Prostate gland (tissue), 2 donors: ENCODE measurements around the gene BNC2. TPM values are rescaled to one million over a fixed set of nuclear protein-coding genes. Genes with fewer than 3 reads are reported as not detected.
"Not testable (repeated sequence)": the region's sequence is repeated elsewhere in the genome, so short reads cannot be mapped to it uniquely, and the experiment has no call there.

Experiments
- DNase-seq: peaks from one replicate; pipeline ENCODE4 v3.0.0-alpha.2; 2019; ENCODE audit warnings: low spot score
- H3K27ac ChIP-seq, 2 donors: fragments of 200-600 bp; sonication (generic); 2 replicates each; pipeline ENCODE4 v1.5.1; 2017 to 2019
- H3K27me3 ChIP-seq: fragments of 200-600 bp; sonication (generic); replicated peaks from 2 replicates; pipeline ENCODE4 v1.5.1; 2019; ENCODE audit not compliant: insufficient read depth
- H3K36me3 ChIP-seq, 2 donors: fragments of 200-600 bp; sonication (generic); 1 replicate in 1 of 2; 2 replicates in 1 of 2; pipeline versions ENCODE4 v1.5.1 to v1.8.1; 2017 to 2019
- H3K4me1 ChIP-seq: fragments of 200-600 bp; sonication (generic); replicated peaks from 2 replicates; pipeline ENCODE4 v1.5.1; 2019
- H3K4me3 ChIP-seq, 2 donors: fragments of 200-600 bp; sonication (generic); 2 replicates each; pipeline ENCODE4 v1.5.1; 2017 to 2019
- H3K9me3 ChIP-seq: fragments of 200-600 bp; sonication (generic); 2 replicates; pipeline ENCODE4 v1.5.1; 2017
- CTCF ChIP-seq, 4 experiments: fragments of 200-600 bp in 2 of 4; fragments of 450-650 bp in 2 of 4; sonication (generic) in 2 of 4; IDR thresholded peaks; 1 replicate in 3 of 4; 2 replicates in 1 of 4; pipeline ENCODE4 v1.5.1; 2016 to 2019; ENCODE audit warnings: antibody characterized with exemption in 4 of 4, mild to moderate bottlenecking in 2 of 4, moderate library complexity in 2 of 4
- POLR2A ChIP-seq: fragments of 450-650 bp; IDR thresholded peaks from one replicate; pipeline ENCODE4 v1.6.1; 2016; ENCODE audit warnings: antibody characterized with exemption, mild to moderate bottlenecking
- POLR2AphosphoS5 ChIP-seq: sonication (generic); formaldehyde crosslinking; IDR thresholded peaks from one replicate; pipeline ENCODE4 v1.6.1; 2017; ENCODE audit warnings: antibody characterized with exemption
- WGBS: methylation state at CpG from one replicate; pipeline ENCODE4 v1.1.5; 2018; 5-methylcytosine and 5-hydroxymethylcytosine counted together
- intact Hi-C: fragments of 100-400 bp; cut with DNase I; formaldehyde crosslinking; loops from one replicate; pipeline ENCODE4 v1.14.2; 2022
- total RNA-seq, 2 donors: library from RNA; depleted of rRNA; stranded (reverse); fragments of >200 nt; gene quantifications; one replicate each; pipeline ENCODE4 v1.1.0, GENCODE V29; 2016

BNC2 gene
- total RNA-seq, 2 donors from 2014 or later, result 4.9 to 37.2 TPM

GRCh38 chr9:16543225-16543624 is 327.2 kb downstream of the BNC2 start:
- DNase-seq, result no peak
- WGBS, result 90% methylated on average over 3 of the region's 3 CpGs
- TF ChIP-seq POLR2AphosphoS5 (no peak), POLR2A (no peak), CTCF (IDR thresholded peaks at IDR 0.05) (no peak)

GRCh38 chr9:16542290-16542689 is 328.2 kb downstream of the BNC2 start:
- Histone ChIP-seq H3K4me3 (no peak overlapping the region), H3K27me3 (no peaks in the 10 kb centered on the region), H3K4me1 (no peaks in the 10 kb centered on the region), H3K27ac (no peak overlapping the region), H3K36me3 (no peaks in the 10 kb centered on the region), H3K9me3 (no peaks in the 10 kb centered on the region)
- intact Hi-C loops, result no loop called here
- 60% methylated on average over 1 of the region's 1 CpG for WGBS
- no peak for TF ChIP-seq POLR2AphosphoS5
- TF ChIP-seq POLR2A, result no peak
- TF ChIP-seq CTCF (IDR thresholded peaks at IDR 0.05), result no peak
- no peak for DNase-seq

More at GRCh38 chr9:16543225-16543624, 327.2 kb downstream of the BNC2 start:
- no peak overlapping the region for H3K27ac ChIP-seq
- no peaks in the 10 kb centered on the region for H3K4me1 ChIP-seq
- intact Hi-C loops, result no loop called here
- H3K36me3 ChIP-seq, result no peaks in the 10 kb centered on the region
- H3K9me3 ChIP-seq, result no peaks in the 10 kb centered on the region
- H3K27me3 ChIP-seq, result no peaks in the 10 kb centered on the region
- H3K4me3 ChIP-seq, result no peak overlapping the region

- TF ChIP-seq POLR2AphosphoS5, result no peak
- TF ChIP-seq CTCF (IDR thresholded peaks at IDR 0.05), result no peak
- TF ChIP-seq POLR2A, result no peak
- no peaks in the 10 kb centered on the region for H3K4me1 ChIP-seq
- 89% methylated on average over 7 of the region's 7 CpGs for WGBS
- no peak overlapping the region for H3K27ac ChIP-seq
- intact Hi-C loops, result no loop called here
- DNase-seq, result no peak
- H3K4me3 ChIP-seq, result no peak overlapping the region
- no peaks in the 10 kb centered on the region for H3K9me3 ChIP-seq
- H3K36me3 ChIP-seq, result no peaks in the 10 kb centered on the region
- no peaks in the 10 kb centered on the region for H3K27me3 ChIP-seq
Observed at GRCh38 chr9:16540743-16541613, 329.5 kb downstream of the BNC2 start.

DNA sequence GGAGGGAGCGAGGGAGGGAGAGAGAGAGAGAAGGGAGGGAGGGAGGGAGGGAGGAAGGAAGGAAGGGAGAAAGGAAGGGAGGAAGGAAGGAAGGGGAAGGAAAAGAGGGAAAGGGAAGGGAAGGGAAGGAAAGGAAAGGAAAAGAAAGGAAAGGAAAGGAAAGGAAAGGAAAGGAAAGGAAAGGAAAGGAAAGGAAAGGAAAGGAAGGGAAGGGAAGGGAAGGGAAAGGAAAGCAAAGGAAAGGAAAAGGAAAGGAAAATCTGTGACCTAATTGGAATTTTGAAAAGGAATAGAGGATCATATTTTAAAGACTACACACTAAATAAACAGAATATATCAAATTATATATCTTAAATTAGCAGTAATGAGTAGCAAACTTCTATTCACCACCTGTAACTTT is 330.8 kb downstream of the BNC2 start:
- H3K36me3 ChIP-seq, H3K4me3 ChIP-seq, DNase-seq, intact Hi-C loops, H3K27ac ChIP-seq, H3K9me3 ChIP-seq, H3K27me3 ChIP-seq, H3K4me1 ChIP-seq: not testable (repeated sequence)
- 100% methylated on average over 1 of the region's 1 CpG for WGBS

DNA sequence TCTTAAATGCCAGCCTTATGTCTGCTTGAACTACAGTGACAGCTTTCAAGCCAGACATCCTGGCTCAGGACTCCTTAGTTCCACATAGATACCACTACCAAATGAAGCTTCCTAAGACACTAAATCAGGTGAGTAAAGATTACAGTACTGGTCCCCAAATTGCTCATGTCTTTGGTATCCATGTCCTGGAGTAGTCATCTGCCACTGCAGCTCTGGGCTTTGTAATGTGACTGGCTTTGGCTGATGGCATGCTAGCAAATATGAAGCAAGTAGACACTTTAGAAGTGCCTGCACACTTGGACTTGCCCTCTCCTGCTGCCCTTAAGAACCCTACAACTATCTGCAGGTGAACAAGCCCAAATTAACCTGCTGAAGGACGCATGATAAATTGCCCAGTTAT is 334.9 kb downstream of the BNC2 start:
- no peaks in the 10 kb centered on the region for H3K9me3 ChIP-seq
- TF ChIP-seq CTCF (IDR thresholded peaks at IDR 0.05) (no peak), POLR2A (no peak), POLR2AphosphoS5 (no peak)
- no peak overlapping the region for H3K27ac ChIP-seq
- H3K4me1 ChIP-seq, result no peaks in the 10 kb centered on the region
- intact Hi-C loops, result no loop called here
- no peak overlapping the region for H3K4me3 ChIP-seq
- 100% methylated on average over 1 of the region's 1 CpG for WGBS
- no peaks in the 10 kb centered on the region for H3K36me3 ChIP-seq
- H3K27me3 ChIP-seq, result no peaks in the 10 kb centered on the region
- no peak for DNase-seq
